Stimulated activated effector memory CD8-positive, alpha-beta T cell treated with anti-CD3 and anti-CD28 coated beads, Interleukin-12 subunit alpha, Interleukin-12 subunit beta, amount 100 ng/mL, for 72 hours (primary cell): Measurements from ENCODE around the gene LTA4H.

Experiments used
- ATAC-seq: fragments of 150-1000 bp; cut with Tn5 transposase; 2 replicates; pipeline ENCODE4 v1.10.0; 2021
- DNase-seq, 2 donors: peaks; one replicate each; pipeline ENCODE4 v3.0.0; 2021 to 2022; ENCODE audit warnings: low spot score in 2 of 2
- H3K27ac Mint-ChIP-seq: one replicate; pipeline ENCODE4 v1.8.0; 2022; ENCODE audit warnings: mild to moderate bottlenecking, mixed read lengths
- H3K36me3 Mint-ChIP-seq: one replicate; pipeline ENCODE4 v1.8.0; 2022; ENCODE audit warnings: mild to moderate bottlenecking, mixed read lengths
- H3K4me1 Mint-ChIP-seq: one replicate; pipeline ENCODE4 v1.8.0; 2022; ENCODE audit warnings: mixed read lengths
- H3K4me3 Mint-ChIP-seq: one replicate; pipeline ENCODE4 v1.8.0; 2022; ENCODE audit warnings: mild to moderate bottlenecking, mixed read lengths
- H3K9me3 Mint-ChIP-seq: one replicate; pipeline ENCODE4 v1.8.0; 2022; ENCODE audit warnings: mixed read lengths

The LTA4H gene

GRCh38 chr12:96047229-96048211 lies 12.1 kb upstream of the LTA4H start:
- H3K36me3 Mint-ChIP-seq: no peaks in the 10 kb centered on the region
- peak; percentile 88 for ATAC-seq
- peaks cover 5% of the 10 kb centered on the region for H3K9me3 Mint-ChIP-seq
- peaks cover 41% of the 10 kb centered on the region for H3K4me1 Mint-ChIP-seq
- H3K27ac Mint-ChIP-seq: peak overlapping the region; percentile 72
- peak overlapping the region; percentile 34 for H3K4me3 Mint-ChIP-seq
- peak in 1 of 2 donors; percentile 55 for DNase-seq

- peaks cover 5% of the 10 kb centered on the region for H3K9me3 Mint-ChIP-seq
- H3K27ac Mint-ChIP-seq: peak overlapping the region; percentile 72
- no peaks in the 10 kb centered on the region for H3K36me3 Mint-ChIP-seq
- no peak for DNase-seq
- peaks cover 41% of the 10 kb centered on the region for H3K4me1 Mint-ChIP-seq
- no peak for ATAC-seq
- peak overlapping the region; percentile 34 for H3K4me3 Mint-ChIP-seq
Observed at GRCh38 chr12:96046543-96047228, 11.3 kb upstream of the LTA4H start.

- peak overlapping the region; percentile 69 for H3K27ac Mint-ChIP-seq
- DNase-seq: no peak
- no peak for ATAC-seq
- H3K4me1 Mint-ChIP-seq: peaks cover 41% of the 10 kb centered on the region
- no peak overlapping the region for H3K4me3 Mint-ChIP-seq
- no peaks in the 10 kb centered on the region for H3K36me3 Mint-ChIP-seq
- peaks cover 5% of the 10 kb centered on the region for H3K9me3 Mint-ChIP-seq
Observed at GRCh38 chr12:96045566-96045965, 10.2 kb upstream of the LTA4H start.

- no peak for DNase-seq
- Mint-ChIP-seq H3K4me3 (no peak overlapping the region), H3K27ac (peak overlapping the region; percentile 69), H3K4me1 (peaks cover 41% of the 10 kb centered on the region), H3K9me3 (no peaks in the 10 kb centered on the region), H3K36me3 (no peaks in the 10 kb centered on the region)
- ATAC-seq: no peak
Observed at GRCh38 chr12:96044943-96045290, 9.5 kb upstream of the LTA4H start.

- Mint-ChIP-seq H3K4me1 (peaks cover 41% of the 10 kb centered on the region), H3K27ac (peak overlapping the region; percentile 69), H3K4me3 (no peak overlapping the region), H3K36me3 (no peaks in the 10 kb centered on the region), H3K9me3 (no peaks in the 10 kb centered on the region)
- DNase-seq (no peak), ATAC-seq (no peak)
Observed at GRCh38 chr12:96044017-96044942, 8.9 kb upstream of the LTA4H start.

GRCh38 chr12:96041181-96041580 lies 5.8 kb upstream of the LTA4H start:
- Mint-ChIP-seq H3K4me3 (no peak overlapping the region), H3K36me3 (no peaks in the 10 kb centered on the region), H3K27ac (no peak overlapping the region), H3K4me1 (peaks cover 15% of the 10 kb centered on the region), H3K9me3 (no peaks in the 10 kb centered on the region)
- no peak for ATAC-seq
- no peak for DNase-seq

GRCh38 chr12:96040305-96041133 lies 5.1 kb upstream of the LTA4H start:
- Mint-ChIP-seq H3K4me1 (peaks cover 15% of the 10 kb centered on the region), H3K4me3 (no peak overlapping the region), H3K36me3 (no peaks in the 10 kb centered on the region), H3K9me3 (no peaks in the 10 kb centered on the region), H3K27ac (no peak overlapping the region)
- DNase-seq (no peak), ATAC-seq (no peak)

- Mint-ChIP-seq H3K9me3 (no peaks in the 10 kb centered on the region), H3K27ac (no peak overlapping the region), H3K4me1 (peaks cover 8% of the 10 kb centered on the region), H3K4me3 (no peak overlapping the region), H3K36me3 (no peaks in the 10 kb centered on the region)
- DNase-seq: no peak
- ATAC-seq: no peak
Observed at GRCh38 chr12:96039516-96039915, 4.1 kb upstream of the LTA4H start.

GRCh38 chr12:96036765-96037455 lies 1.5 kb upstream of the LTA4H start:
- no peak for DNase-seq
- H3K4me1 Mint-ChIP-seq: no peaks in the 10 kb centered on the region
- no peak overlapping the region for H3K27ac Mint-ChIP-seq
- no peaks in the 10 kb centered on the region for H3K36me3 Mint-ChIP-seq
- ATAC-seq: no peak
- no peak overlapping the region for H3K4me3 Mint-ChIP-seq
- H3K9me3 Mint-ChIP-seq: no peaks in the 10 kb centered on the region

- peaks cover 13% of the 10 kb centered on the region for H3K4me1 Mint-ChIP-seq
- no peak for DNase-seq
- H3K9me3 Mint-ChIP-seq: no peaks in the 10 kb centered on the region
- ATAC-seq: peak; percentile 33
- no peak overlapping the region for H3K27ac Mint-ChIP-seq
- H3K36me3 Mint-ChIP-seq: no peaks in the 10 kb centered on the region
- no peak overlapping the region for H3K4me3 Mint-ChIP-seq
Observed at GRCh38 chr12:96034621-96035282, 635 bp downstream of the LTA4H start.

GRCh38 chr12:96033549-96034389 lies 1.6 kb downstream of the LTA4H start:
- no peaks in the 10 kb centered on the region for H3K36me3 Mint-ChIP-seq
- H3K4me1 Mint-ChIP-seq: peaks cover 14% of the 10 kb centered on the region
- H3K4me3 Mint-ChIP-seq: no peak overlapping the region
- no peak for DNase-seq
- no peaks in the 10 kb centered on the region for H3K9me3 Mint-ChIP-seq
- no peak overlapping the region for H3K27ac Mint-ChIP-seq
- no peak for ATAC-seq

- no peak overlapping the region for H3K4me3 Mint-ChIP-seq
- DNase-seq (no peak), ATAC-seq (no peak)
- peaks cover 14% of the 10 kb centered on the region for H3K4me1 Mint-ChIP-seq
- H3K9me3 Mint-ChIP-seq: no peaks in the 10 kb centered on the region
- no peak overlapping the region for H3K27ac Mint-ChIP-seq
- H3K36me3 Mint-ChIP-seq: peaks cover 32% of the 10 kb centered on the region
Observed at GRCh38 chr12:96029826-96030225, 5.6 kb downstream of the LTA4H start.

GRCh38 chr12:96028538-96028937 lies 6.8 kb downstream of the LTA4H start:
- no peaks in the 10 kb centered on the region for H3K9me3 Mint-ChIP-seq
- H3K4me3 Mint-ChIP-seq: no peak overlapping the region
- H3K27ac Mint-ChIP-seq: no peak overlapping the region
- DNase-seq (no peak), ATAC-seq (no peak)
- peaks cover 14% of the 10 kb centered on the region for H3K4me1 Mint-ChIP-seq
- H3K36me3 Mint-ChIP-seq: peaks cover 44% of the 10 kb centered on the region
